CD4-positive, alpha-beta memory T cell (primary cell): Measurements from ENCODE around the gene HYI. TPM values are rescaled to one million over a fixed set of nuclear protein-coding genes. Genes with fewer than 3 reads are reported as not detected.

ENCODE experiments used
- CTCF ChIA-PET: fragments of 350-600 bp; sonication (Branson Sonifier 250); formaldehyde crosslinking; loops from one replicate; lab custom pipeline; 2021; ENCODE audit warnings: inconsistent platforms; ENCODE audit not compliant: partially characterized antibody; lab: Charles Lee
- POLR2A ChIA-PET: fragments of 350-600 bp; sonication (Branson Sonifier 250); formaldehyde crosslinking; loops from one replicate; lab custom pipeline; 2021; ENCODE audit not compliant: partially characterized antibody; lab: Charles Lee
- DNase-seq, 5 donors: peaks; one replicate each; pipeline versions ENCODE4 v3.0.0 to v3.0.0-alpha.2; 2020 to 2022; ENCODE audit warnings: mixed read lengths in 1 of 5
- H3K27ac ChIP-seq: one replicate; pipeline ENCODE4 v1.7.0; 2013; ENCODE audit warnings: low read depth, low read length
- H3K27me3 ChIP-seq: 2 replicates; pipeline ENCODE4 v1.7.0; 2013; ENCODE audit warnings: mild to moderate bottlenecking, low read length, moderate library complexity; ENCODE audit not compliant: insufficient read depth
- H3K36me3 ChIP-seq: 2 replicates; pipeline ENCODE4 v1.7.0; 2013; ENCODE audit warnings: mild to moderate bottlenecking, low read length, moderate library complexity; ENCODE audit not compliant: insufficient read depth
- H3K4me1 ChIP-seq: 2 replicates; pipeline ENCODE4 v1.7.0; 2013; ENCODE audit warnings: mild to moderate bottlenecking, low read length, moderate library complexity; ENCODE audit not compliant: insufficient read depth
- H3K4me3 ChIP-seq, 2 donors: one replicate each; pipeline ENCODE4 v1.7.0; 2013; ENCODE audit warnings: low read length in 2 of 2, mild to moderate bottlenecking in 1 of 2
- H3K9me3 ChIP-seq, 2 donors: one replicate each; pipeline ENCODE4 v1.7.0; 2013; ENCODE audit warnings: low read length in 2 of 2, control low read depth in 1 of 2; ENCODE audit not compliant: control insufficient read depth in 1 of 2
- H3K27ac Mint-ChIP-seq, 7 donors: one replicate each; pipeline ENCODE4 v1.8.0; 2020 to 2021; ENCODE audit warnings: mixed read lengths in 7 of 7, mild to moderate bottlenecking in 6 of 7, inconsistent platforms in 3 of 7, moderate library complexity in 3 of 7
- H3K27me3 Mint-ChIP-seq, 2 donors: one replicate each; pipeline ENCODE4 v1.8.0; 2020 to 2021; ENCODE audit warnings: mixed read lengths in 2 of 2
- H3K36me3 Mint-ChIP-seq, 2 donors: one replicate each; pipeline ENCODE4 v1.8.0; 2020 to 2021; ENCODE audit warnings: mixed read lengths in 2 of 2, inconsistent platforms in 1 of 2, mild to moderate bottlenecking in 1 of 2
- H3K4me1 Mint-ChIP-seq, 4 donors: one replicate each; pipeline ENCODE4 v1.8.0; 2020 to 2021; ENCODE audit warnings: mixed read lengths in 4 of 4, mild to moderate bottlenecking in 1 of 4
- H3K4me3 Mint-ChIP-seq, 8 donors: one replicate each; pipeline ENCODE4 v1.8.0; 2020 to 2021; ENCODE audit warnings: mixed read lengths in 8 of 8, mild to moderate bottlenecking in 7 of 8, moderate library complexity in 6 of 8, inconsistent platforms in 3 of 8
- H3K9me3 Mint-ChIP-seq, 8 donors: one replicate each; pipeline ENCODE4 v1.8.0; 2020 to 2021; ENCODE audit warnings: mixed read lengths in 8 of 8, mild to moderate bottlenecking in 5 of 8, inconsistent platforms in 3 of 8, moderate library complexity in 1 of 8
- intact Hi-C: fragments of 100-400 bp; cut with micrococcal nuclease; formaldehyde crosslinking; loops from one replicate; pipeline ENCODE4 v1.15.1; 2023
- polyA plus RNA-seq, 2 donors: library from polyadenylated mRNA; unstranded; fragments of 300-500 nt; fragmentation: Illumina TruSeq; gene quantifications; one replicate each; pipeline ENCODE4 v1.2.3, GENCODE V29; 2021
- total RNA-seq, 2 experiments: library from RNA; stranded (reverse); gene quantifications; one replicate each; pipeline ENCODE4 v1.2.3, GENCODE V29; 2021

Gene HYI
- total and polyA plus RNA-seq, 4 experiments from 2014 or later: 7.3 to 33.9 (median 19.2) TPM

DNA sequence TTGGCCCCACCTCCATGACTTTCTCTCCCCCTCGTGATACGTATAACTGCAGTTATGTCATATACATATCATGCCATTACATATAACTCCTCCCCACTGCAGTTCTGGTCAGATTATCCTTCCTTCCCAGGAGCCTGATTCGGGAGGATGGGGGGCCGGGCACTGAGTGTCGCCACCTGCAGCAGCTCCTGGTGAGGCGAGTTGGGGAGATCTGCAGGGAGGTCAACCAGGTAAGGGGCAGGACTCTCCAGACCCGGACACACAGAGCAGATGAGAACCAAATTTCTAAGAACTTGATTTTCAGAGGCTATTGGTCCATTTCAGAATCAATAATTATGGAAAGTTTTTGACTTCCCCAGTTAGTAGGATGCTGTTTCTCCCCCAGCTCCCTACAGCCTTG, 19.5 kb downstream of the HYI start:
- ChIA-PET POLR2A (no interaction called here), CTCF (no interaction called here)
- Mint-ChIP-seq H3K4me3 (no peak overlapping the region), H3K36me3 (peaks cover 47 to 88% of the 10 kb centered on the region in 2 donors), H3K27ac (peak overlapping the region in 2 of 7 donors; percentile 42 to 82), H3K27me3 (no peaks in the 10 kb centered on the region), H3K9me3 (peaks cover 0 to 2% (median 0%) of the 10 kb centered on the region in 8 donors), H3K4me1 (no peaks in the 10 kb centered on the region)
- no peaks in the 10 kb centered on the region for H3K4me1 ChIP-seq
- peaks cover 59% of the 10 kb centered on the region for H3K36me3 ChIP-seq
- H3K27ac ChIP-seq: no peak overlapping the region
- DNase-seq: no peak
- no peak overlapping the region for H3K4me3 ChIP-seq
- intact Hi-C loops: no loop called here
- no peaks in the 10 kb centered on the region for H3K9me3 ChIP-seq
- H3K27me3 ChIP-seq: no peaks in the 10 kb centered on the region

- Histone ChIP-seq H3K36me3 (peaks cover 59% of the 10 kb centered on the region), H3K27ac (no peak overlapping the region), H3K4me3 (no peak overlapping the region), H3K9me3 (no peaks in the 10 kb centered on the region), H3K27me3 (no peaks in the 10 kb centered on the region), H3K4me1 (no peaks in the 10 kb centered on the region)
- Mint-ChIP-seq H3K27ac (no peak overlapping the region), H3K9me3 (no peaks in the 10 kb centered on the region), H3K4me3 (no peak overlapping the region), H3K4me1 (no peaks in the 10 kb centered on the region), H3K36me3 (peaks cover 51 to 90% of the 10 kb centered on the region in 2 donors), H3K27me3 (no peaks in the 10 kb centered on the region)
- intact Hi-C loops: no loop called here
- DNase-seq: no peak
- POLR2A ChIA-PET: interaction anchor here (1.0 kb wide), 1 partner anchor 9 kb away, joined by 5 read pairs; no protein-coding TSS in a partner anchor
- CTCF ChIA-PET: no interaction called here
Observed at GRCh38 chr1:43432907-43433306, 20.8 kb downstream of the HYI start.

DNA sequence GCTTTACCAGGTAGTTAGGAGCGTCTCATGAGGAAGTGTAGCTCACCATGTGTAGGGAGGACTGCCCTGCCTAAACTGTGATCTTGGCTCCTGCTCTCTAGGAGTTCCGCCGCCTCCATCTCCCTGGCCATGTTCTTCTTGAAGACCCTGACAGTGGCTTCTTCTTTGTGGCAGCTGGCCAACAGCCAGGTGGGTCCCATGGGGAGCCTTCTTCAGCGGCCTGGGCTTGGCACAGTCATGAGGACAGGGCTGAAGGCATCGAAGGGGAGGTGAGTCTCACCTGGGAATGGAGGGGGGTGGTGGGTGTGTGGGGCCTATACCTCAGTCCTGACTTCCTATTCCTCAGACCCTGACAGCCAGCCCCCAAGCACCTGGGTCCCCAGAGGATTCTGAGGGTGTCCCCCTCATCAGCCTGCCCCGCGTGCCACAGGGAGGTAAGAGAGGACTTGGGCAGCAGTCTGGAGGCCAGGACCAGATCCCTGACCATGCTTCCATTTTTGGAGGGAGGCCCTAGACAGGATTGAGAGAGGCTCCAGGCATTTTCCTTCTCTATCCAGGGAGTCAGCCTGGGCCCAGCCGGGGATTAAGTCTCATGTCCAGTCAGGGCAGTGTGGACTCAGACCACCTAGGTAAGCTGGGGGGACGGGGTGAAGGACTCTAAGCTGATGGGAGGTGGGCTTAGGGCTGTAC, 21.4 kb downstream of the HYI start:
- H3K27ac Mint-ChIP-seq: peak overlapping the region in 1 of 7 donors; percentile 8
- no peaks in the 10 kb centered on the region for H3K9me3 Mint-ChIP-seq

GRCh38 chr1:43431676-43432075, 22.1 kb downstream of the HYI start:
- Mint-ChIP-seq H3K27me3 (no peaks in the 10 kb centered on the region), H3K9me3 (no peaks in the 10 kb centered on the region), H3K4me1 (no peaks in the 10 kb centered on the region), H3K36me3 (peaks cover 59 to 95% of the 10 kb centered on the region in 2 donors), H3K27ac (peak overlapping the region in 2 of 7 donors; percentile 37), H3K4me3 (no peak overlapping the region)
- H3K4me3 ChIP-seq: no peak overlapping the region
- H3K4me1 ChIP-seq: no peaks in the 10 kb centered on the region
- H3K9me3 ChIP-seq: no peaks in the 10 kb centered on the region
- DNase-seq: no peak
- no peak overlapping the region for H3K27ac ChIP-seq
- peaks cover 69% of the 10 kb centered on the region for H3K36me3 ChIP-seq
- ChIA-PET CTCF (no interaction called here), POLR2A (no interaction called here)
- H3K27me3 ChIP-seq: no peaks in the 10 kb centered on the region
- intact Hi-C loops: no loop called here

More for the DNA sequence above, 21.4 kb downstream of the HYI start:
- Histone ChIP-seq H3K4me1 (no peaks in the 10 kb centered on the region), H3K9me3 (no peaks in the 10 kb centered on the region), H3K36me3 (peaks cover 65% of the 10 kb centered on the region), H3K4me3 (no peak overlapping the region), H3K27ac (no peak overlapping the region), H3K27me3 (no peaks in the 10 kb centered on the region)
- ChIA-PET POLR2A (interaction anchor here (1.0 kb wide), 1 partner anchor 10 kb away, joined by 5 read pairs; no protein-coding TSS in a partner anchor), CTCF (no interaction called here)
- Mint-ChIP-seq H3K4me3 (no peak overlapping the region), H3K4me1 (no peaks in the 10 kb centered on the region), H3K27me3 (no peaks in the 10 kb centered on the region), H3K36me3 (peaks cover 55 to 91% of the 10 kb centered on the region in 2 donors)
- intact Hi-C loops: no loop called here
- no peak for DNase-seq

- Histone ChIP-seq H3K4me3 (no peak overlapping the region), H3K27me3 (no peaks in the 10 kb centered on the region), H3K9me3 (no peaks in the 10 kb centered on the region), H3K27ac (no peak overlapping the region), H3K36me3 (peaks cover 73% of the 10 kb centered on the region), H3K4me1 (no peaks in the 10 kb centered on the region)
- CTCF ChIA-PET: no interaction called here
- peaks cover 61 to 95% of the 10 kb centered on the region in 2 donors for H3K36me3 Mint-ChIP-seq
- no peaks in the 10 kb centered on the region for H3K9me3 Mint-ChIP-seq
- POLR2A ChIA-PET: no interaction called here
- H3K27me3 Mint-ChIP-seq: no peaks in the 10 kb centered on the region
- no peak overlapping the region for H3K4me3 Mint-ChIP-seq
- intact Hi-C loops: no loop called here
- H3K27ac Mint-ChIP-seq: peak overlapping the region in 2 of 7 donors; percentile 36 to 60
- no peak for DNase-seq
- no peaks in the 10 kb centered on the region for H3K4me1 Mint-ChIP-seq
Observed at GRCh38 chr1:43430831-43431230, 22.9 kb downstream of the HYI start.

- H3K27ac Mint-ChIP-seq: no peak overlapping the region
- intact Hi-C loops: no loop called here
- CTCF ChIA-PET: interaction anchor here (0.8 to 2.5 kb wide), 2 partner anchors 13 to 201 kb away, joined by 3 to 7 read pairs; no protein-coding TSS in a partner anchor
- POLR2A ChIA-PET: interaction anchor here (1.1 kb wide), 1 partner anchor 15 kb away, joined by 3 read pairs; no protein-coding TSS in a partner anchor
- peaks cover 0 to 6% (median 0%) of the 10 kb centered on the region in 4 donors for H3K4me1 Mint-ChIP-seq
- no peaks in the 10 kb centered on the region for H3K27me3 Mint-ChIP-seq
- no peaks in the 10 kb centered on the region for H3K9me3 ChIP-seq
- no peaks in the 10 kb centered on the region for H3K27me3 ChIP-seq
- no peak overlapping the region for H3K27ac ChIP-seq
- peaks cover 84% of the 10 kb centered on the region for H3K36me3 ChIP-seq
- H3K36me3 Mint-ChIP-seq: peaks cover 71 to 94% of the 10 kb centered on the region in 2 donors
- no peaks in the 10 kb centered on the region for H3K4me1 ChIP-seq
- no peak overlapping the region for H3K4me3 Mint-ChIP-seq
- DNase-seq: no peak
- H3K9me3 Mint-ChIP-seq: no peaks in the 10 kb centered on the region
- no peak overlapping the region for H3K4me3 ChIP-seq
Observed at GRCh38 chr1:43427941-43428340, 25.8 kb downstream of the HYI start.

DNA sequence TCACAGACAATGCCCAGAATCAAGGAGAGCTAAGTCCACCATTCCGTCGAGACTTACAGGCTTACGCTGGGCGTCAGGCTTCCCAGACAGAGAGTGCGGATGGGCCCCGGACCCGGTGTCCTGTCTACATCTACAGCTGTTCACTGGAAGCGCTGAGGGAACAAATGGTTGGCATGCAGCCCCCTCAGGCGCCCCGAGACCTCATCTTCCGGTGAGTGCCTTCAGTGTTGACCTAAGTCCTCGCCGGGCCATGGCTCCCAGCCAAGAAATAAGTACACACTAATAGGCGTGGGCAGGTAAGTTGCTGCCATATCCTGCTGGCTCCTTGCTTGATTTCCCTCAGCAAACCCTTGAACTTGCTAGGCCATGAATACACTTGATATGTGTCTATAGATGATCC, 26.2 kb downstream of the HYI start:
- ChIA-PET CTCF (interaction anchor here (2.5 kb wide), 1 partner anchor 13 kb away, joined by 7 read pairs; no protein-coding TSS in a partner anchor), POLR2A (interaction anchor here (1.1 kb wide), 1 partner anchor 15 kb away, joined by 3 read pairs; no protein-coding TSS in a partner anchor)
- H3K9me3 ChIP-seq: no peaks in the 10 kb centered on the region
- H3K27ac Mint-ChIP-seq: no peak overlapping the region
- DNase-seq: no peak
- no peak overlapping the region for H3K27ac ChIP-seq
- no peaks in the 10 kb centered on the region for H3K4me1 ChIP-seq
- H3K27me3 ChIP-seq: no peaks in the 10 kb centered on the region
- peaks cover 80% of the 10 kb centered on the region for H3K36me3 ChIP-seq
- no peaks in the 10 kb centered on the region for H3K27me3 Mint-ChIP-seq
- H3K4me1 Mint-ChIP-seq: peaks cover 0 to 6% (median 0%) of the 10 kb centered on the region in 4 donors
- no peak overlapping the region for H3K4me3 Mint-ChIP-seq
- no peaks in the 10 kb centered on the region for H3K9me3 Mint-ChIP-seq
- intact Hi-C loops: no loop called here
- no peak overlapping the region for H3K4me3 ChIP-seq
- H3K36me3 Mint-ChIP-seq: peaks cover 68 to 95% of the 10 kb centered on the region in 2 donors
